HFF-Myc (cell line): Measurements from ENCODE around the gene LRPPRC.
A peak's percentile ranks its signal among the peaks of the same experiment; 100 is the strongest.

Source experiments
- DNase-seq: peaks from one replicate; pipeline ENCODE4 v3.0.0-alpha.2; 2011; ENCODE audit warnings: low read depth; ENCODE audit errors: extremely low read depth
- H3K4me3 ChIP-seq: replicated peaks from 2 replicates; pipeline ENCODE4 v1.5.1; 2011; ENCODE audit warnings: low read depth, mild to moderate bottlenecking, control low read depth, low read length
- CTCF ChIP-seq: IDR thresholded peaks from 2 replicates; pipeline ENCODE4 v1.5.1; 2012; ENCODE audit warnings: mild to moderate bottlenecking, low read depth, low read length, control low read depth; ENCODE audit errors: missing control alignments

The LRPPRC gene

GRCh38 chr2:43885132-43885632 lies 110.6 kb downstream of the LRPPRC start:
- no peak for TF ChIP-seq CTCF
- DNase-seq: no peak
- H3K4me3 ChIP-seq: no peak overlapping the region

GRCh38 chr2:43884689-43885088 lies 111.1 kb downstream of the LRPPRC start:
- TF ChIP-seq CTCF: no peak
- no peak for DNase-seq
- H3K4me3 ChIP-seq: no peak overlapping the region

- no peak for TF ChIP-seq CTCF
- H3K4me3 ChIP-seq: no peak overlapping the region
- no peak for DNase-seq
Observed at GRCh38 chr2:43882312-43882711, 113.5 kb downstream of the LRPPRC start.

- TF ChIP-seq CTCF: no peak
- DNase-seq: no peak
- no peak overlapping the region for H3K4me3 ChIP-seq
Observed at GRCh38 chr2:43880952-43881351, 114.8 kb downstream of the LRPPRC start.

GRCh38 chr2:43880471-43880870 lies 115.3 kb downstream of the LRPPRC start:
- H3K4me3 ChIP-seq: no peak overlapping the region
- no peak for TF ChIP-seq CTCF
- no peak for DNase-seq

- no peak for DNase-seq
- no peak overlapping the region for H3K4me3 ChIP-seq
- no peak for TF ChIP-seq CTCF
Observed at GRCh38 chr2:43879261-43879660, 116.5 kb downstream of the LRPPRC start.

- peak; percentile 12 for DNase-seq
- peak; percentile 93 for TF ChIP-seq CTCF
- H3K4me3 ChIP-seq: no peak overlapping the region
Observed at GRCh38 chr2:43877782-43878464, 117.9 kb downstream of the LRPPRC start.
